HEK293 (cell line): ENCODE results near the gene PARK7.

Source experiments
- CTCF ChIA-PET: fragments of 350-600 bp; formaldehyde crosslinking; extraction: SDS; loops from one replicate; lab custom pipeline; 2021; ENCODE audit warnings: antibody characterized with exemption; lab: Yijun Ruan, JAX
- POLR2A ChIA-PET: fragments of 300-600 bp; formaldehyde crosslinking; extraction: SDS; loops from one replicate; lab custom pipeline; 2020; ENCODE audit warnings: antibody characterized with exemption, inconsistent platforms; lab: Yijun Ruan, JAX
- H3K27ac ChIP-seq: fragments of 200-500 bp; sonication (Bioruptor generic); 2 replicates; pipeline ENCODE4 v1.5.1; 2014; ENCODE audit warnings: low read depth, low read length, control low read depth, inconsistent platforms; ENCODE audit errors: extremely low read depth
- H3K36me3 ChIP-seq, 2 experiments: fragments of 200-500 bp in 1 of 2; sonication (Bioruptor generic) in 1 of 2; 1 replicate in 1 of 2; 2 replicates in 1 of 2; pipeline ENCODE4 v1.5.1; 2014 to 2017; ENCODE audit warnings: inconsistent platforms in 2 of 2, low read length in 2 of 2; ENCODE audit not compliant: control insufficient read depth in 2 of 2, insufficient read depth in 1 of 2
- H3K4me1 ChIP-seq: fragments of 200-500 bp; sonication (Bioruptor generic); 2 replicates; pipeline ENCODE4 v1.5.1; 2014; ENCODE audit warnings: mild to moderate bottlenecking, low read length, inconsistent platforms; ENCODE audit not compliant: control insufficient read depth, insufficient read depth
- H3K4me3 ChIP-seq: 2 replicates; pipeline ENCODE4 v1.5.1; 2011; ENCODE audit warnings: low read depth, mild to moderate bottlenecking, control low read depth, low read length, moderate library complexity
- H3K9me3 ChIP-seq: fragments of 200-500 bp; sonication (Bioruptor generic); 2 replicates; pipeline ENCODE4 v1.5.1; 2014; ENCODE audit warnings: low read depth, low read length, inconsistent platforms; ENCODE audit not compliant: control insufficient read depth, insufficient read depth
- GLIS1 ChIP-seq: fragments of 450-650 bp; formaldehyde crosslinking; IDR thresholded peaks from 2 replicates; pipeline ENCODE4 v1.5.1; 2016; ENCODE audit warnings: missing biosample characterization, missing genetic modification characterization
- HOXC10 ChIP-seq: sonication (generic); formaldehyde crosslinking; IDR thresholded peaks from 2 replicates; pipeline ENCODE4 v1.8.1; 2023; ENCODE audit warnings: mild to moderate bottlenecking, missing genetic modification reagents
- KLF9 ChIP-seq: fragments of 450-650 bp; formaldehyde crosslinking; IDR thresholded peaks from 2 replicates; pipeline ENCODE4 v1.5.1; 2016; ENCODE audit warnings: missing biosample characterization, missing genetic modification characterization, low read depth
- OSR2 ChIP-seq: fragments of 450-650 bp; formaldehyde crosslinking; IDR thresholded peaks from 2 replicates; pipeline ENCODE4 v1.5.1; 2016; ENCODE audit warnings: missing biosample characterization, missing genetic modification characterization
- REPIN1 ChIP-seq: fragments of 450-650 bp; formaldehyde crosslinking; IDR thresholded peaks from 2 replicates; pipeline ENCODE4 v1.5.1; 2017; ENCODE audit warnings: missing biosample characterization, missing genetic modification characterization, low read depth
- TCF7L2 ChIP-seq: IDR thresholded peaks from 2 replicates; pipeline ENCODE4 v1.6.1; 2011; ENCODE audit warnings: low read depth, mild to moderate bottlenecking, inconsistent platforms, low read length, moderate library complexity, borderline replicate concordance
- TRIM28 ChIP-seq: IDR thresholded peaks from 2 replicates; pipeline ENCODE4 v1.6.1; 2011; ENCODE audit warnings: low read length, control low read depth, borderline replicate concordance
- ZBTB20 ChIP-seq: fragments of 450-650 bp; formaldehyde crosslinking; IDR thresholded peaks from 2 replicates; pipeline ENCODE4 v1.5.1; 2016; ENCODE audit warnings: missing biosample characterization, missing genetic modification characterization
- ZBTB48 ChIP-seq: fragments of 450-650 bp; formaldehyde crosslinking; IDR thresholded peaks from 2 replicates; pipeline ENCODE4 v1.5.1; 2016; ENCODE audit warnings: missing biosample characterization, missing genetic modification characterization
- ZFHX2 ChIP-seq: fragments of 450-650 bp; formaldehyde crosslinking; conservative IDR thresholded peaks from 2 replicates; pipeline ENCODE4 v1.5.1; 2016; ENCODE audit warnings: missing biosample characterization, missing genetic modification characterization
- ZNF157 ChIP-seq: fragments of 450-650 bp; formaldehyde crosslinking; IDR thresholded peaks from 2 replicates; pipeline ENCODE4 v1.5.1; 2016; ENCODE audit warnings: missing biosample characterization, missing genetic modification characterization
- ZNF335 ChIP-seq: fragments of 450-650 bp; formaldehyde crosslinking; conservative IDR thresholded peaks from 2 replicates; pipeline ENCODE4 v1.5.1; 2016; ENCODE audit warnings: missing biosample characterization, missing genetic modification characterization
- ZNF404 ChIP-seq: fragments of 450-650 bp; formaldehyde crosslinking; IDR thresholded peaks from 2 replicates; pipeline ENCODE4 v1.5.1; 2017; ENCODE audit warnings: missing biosample characterization, missing genetic modification characterization
- ZNF626 ChIP-seq: fragments of 450-650 bp; sonication (Bioruptor Pico); formaldehyde crosslinking; IDR thresholded peaks from 2 replicates; pipeline ENCODE4 v1.5.1; 2018; ENCODE audit warnings: missing biosample characterization, missing genetic modification characterization, inconsistent platforms
- ZNF654 ChIP-seq: fragments of 450-650 bp; formaldehyde crosslinking; IDR thresholded peaks from 2 replicates; pipeline ENCODE4 v1.5.1; 2016; ENCODE audit warnings: low read depth, missing biosample characterization, missing genetic modification characterization
- ZNF658 ChIP-seq: fragments of 450-650 bp; formaldehyde crosslinking; IDR thresholded peaks from 2 replicates; pipeline ENCODE4; 2016; ENCODE audit warnings: missing biosample characterization, missing genetic modification characterization
- ZNF664 ChIP-seq: fragments of 450-650 bp; formaldehyde crosslinking; IDR thresholded peaks from 2 replicates; pipeline ENCODE4 v1.5.1; 2016; ENCODE audit warnings: missing biosample characterization, missing genetic modification characterization
- ZNF670 ChIP-seq: fragments of 450-650 bp; formaldehyde crosslinking; IDR thresholded peaks from 2 replicates; pipeline ENCODE4 v1.5.1; 2016; ENCODE audit warnings: missing biosample characterization, missing genetic modification characterization, low read depth
- ZNF677 ChIP-seq: fragments of 450-650 bp; IDR thresholded peaks from 2 replicates; pipeline ENCODE4 v1.5.0; 2018; ENCODE audit warnings: missing biosample characterization, mild to moderate bottlenecking, missing genetic modification characterization, moderate library complexity
- TF ChIP-seq, protein P1 (sequence below): fragments of 450-650 bp; formaldehyde crosslinking; IDR thresholded peaks from 2 replicates; pipeline ENCODE4 v1.5.1; 2017; ENCODE audit warnings: missing biosample characterization, missing genetic modification characterization
- TF ChIP-seq, protein P2 (sequence below): fragments of 450-650 bp; formaldehyde crosslinking; IDR thresholded peaks from 2 replicates; pipeline ENCODE4 v1.5.1; 2016; ENCODE audit warnings: missing biosample characterization, missing genetic modification characterization

The PARK7 gene

DNA sequence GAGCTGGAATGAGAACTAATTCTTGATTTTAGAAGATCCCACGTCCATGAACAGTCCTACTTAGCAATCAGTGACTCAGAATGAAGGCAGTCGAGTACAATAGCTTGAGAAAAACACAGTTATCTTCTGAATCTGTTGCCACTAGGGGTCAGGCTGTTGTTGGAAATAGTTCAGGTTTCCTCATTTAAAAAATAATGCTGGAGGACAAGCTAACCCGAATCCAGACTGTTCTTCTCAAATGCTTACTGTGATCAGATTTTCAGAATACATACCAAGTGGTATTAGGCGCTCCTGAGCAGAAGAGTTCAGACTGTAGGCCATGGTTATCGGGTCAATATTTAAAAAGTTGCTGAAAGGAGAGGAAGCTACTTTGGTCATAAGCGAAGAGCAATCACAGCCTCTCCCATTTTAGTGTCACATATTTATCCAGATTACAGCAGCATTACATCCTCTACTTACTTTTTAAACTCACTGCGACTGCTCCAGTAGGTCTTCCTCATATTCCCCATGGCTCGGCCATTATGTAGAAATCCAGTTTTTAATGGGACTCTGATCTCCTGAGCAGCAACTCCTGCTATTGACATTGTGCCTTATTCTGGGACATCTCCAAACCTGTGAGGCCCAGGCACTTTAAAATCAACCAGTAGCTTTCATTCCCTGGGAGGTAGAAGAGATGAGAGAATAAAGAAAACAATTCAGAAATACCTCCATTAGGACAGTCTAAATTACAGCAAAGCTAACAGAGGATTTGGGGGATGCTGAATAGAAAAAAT lies 53.7 kb downstream of the PARK7 start (continued):
- TF ChIP-seq ZNF664 (peak; percentile 69; the same call in 1 of the 2 replicates), ZBTB20 (tag by site-specific recombination) (no peak), ZNF677 (tag by site-specific recombination) (peak; percentile 84), ZNF654 (peak; percentile 70), ZFHX2 (tag by site-specific recombination) (no peak), TRIM28 (peak; percentile 69; the same call in 1 of the 2 replicates)
- TF ChIP-seq, protein P1, sequence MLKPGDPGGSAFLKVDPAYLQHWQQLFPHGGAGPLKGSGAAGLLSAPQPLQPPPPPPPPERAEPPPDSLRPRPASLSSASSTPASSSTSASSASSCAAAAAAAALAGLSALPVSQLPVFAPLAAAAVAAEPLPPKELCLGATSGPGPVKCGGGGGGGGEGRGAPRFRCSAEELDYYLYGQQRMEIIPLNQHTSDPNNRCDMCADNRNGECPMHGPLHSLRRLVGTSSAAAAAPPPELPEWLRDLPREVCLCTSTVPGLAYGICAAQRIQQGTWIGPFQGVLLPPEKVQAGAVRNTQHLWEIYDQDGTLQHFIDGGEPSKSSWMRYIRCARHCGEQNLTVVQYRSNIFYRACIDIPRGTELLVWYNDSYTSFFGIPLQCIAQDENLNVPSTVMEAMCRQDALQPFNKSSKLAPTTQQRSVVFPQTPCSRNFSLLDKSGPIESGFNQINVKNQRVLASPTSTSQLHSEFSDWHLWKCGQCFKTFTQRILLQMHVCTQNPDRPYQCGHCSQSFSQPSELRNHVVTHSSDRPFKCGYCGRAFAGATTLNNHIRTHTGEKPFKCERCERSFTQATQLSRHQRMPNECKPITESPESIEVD (tag by site-specific recombination) = peak; percentile 31; the same call in 1 of the 2 replicates
- TF ChIP-seq, protein P2, sequence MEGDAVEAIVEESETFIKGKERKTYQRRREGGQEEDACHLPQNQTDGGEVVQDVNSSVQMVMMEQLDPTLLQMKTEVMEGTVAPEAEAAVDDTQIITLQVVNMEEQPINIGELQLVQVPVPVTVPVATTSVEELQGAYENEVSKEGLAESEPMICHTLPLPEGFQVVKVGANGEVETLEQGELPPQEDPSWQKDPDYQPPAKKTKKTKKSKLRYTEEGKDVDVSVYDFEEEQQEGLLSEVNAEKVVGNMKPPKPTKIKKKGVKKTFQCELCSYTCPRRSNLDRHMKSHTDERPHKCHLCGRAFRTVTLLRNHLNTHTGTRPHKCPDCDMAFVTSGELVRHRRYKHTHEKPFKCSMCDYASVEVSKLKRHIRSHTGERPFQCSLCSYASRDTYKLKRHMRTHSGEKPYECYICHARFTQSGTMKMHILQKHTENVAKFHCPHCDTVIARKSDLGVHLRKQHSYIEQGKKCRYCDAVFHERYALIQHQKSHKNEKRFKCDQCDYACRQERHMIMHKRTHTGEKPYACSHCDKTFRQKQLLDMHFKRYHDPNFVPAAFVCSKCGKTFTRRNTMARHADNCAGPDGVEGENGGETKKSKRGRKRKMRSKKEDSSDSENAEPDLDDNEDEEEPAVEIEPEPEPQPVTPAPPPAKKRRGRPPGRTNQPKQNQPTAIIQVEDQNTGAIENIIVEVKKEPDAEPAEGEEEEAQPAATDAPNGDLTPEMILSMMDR = peak; percentile 42; the same call in 1 of the 2 replicates

DNA sequence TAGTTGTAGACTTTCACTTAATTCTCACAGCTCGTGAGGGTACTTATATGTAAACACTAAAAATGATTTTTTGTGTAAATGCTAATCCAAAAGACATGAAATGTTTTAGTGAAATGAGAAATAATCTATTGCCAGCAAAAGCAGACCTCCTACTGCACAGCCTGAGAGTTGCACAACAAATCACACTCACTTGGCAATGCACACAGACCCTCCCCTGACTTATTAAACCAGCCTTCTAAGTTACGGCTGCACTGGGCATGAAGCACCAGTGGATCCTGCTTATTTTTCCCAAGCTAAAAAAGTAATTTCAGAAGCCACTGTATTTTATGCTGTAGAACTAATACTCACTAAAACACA lies 54.3 kb downstream of the PARK7 start:
- Histone ChIP-seq H3K4me3 (no peak overlapping the region), H3K4me1 (peaks cover 48% of the 10 kb centered on the region), H3K9me3 (no peaks in the 10 kb centered on the region), H3K36me3 (peaks cover 0 to 38% of the 10 kb centered on the region in 2 experiments; a peak in 2 of 3 replicates), H3K27ac (no peak overlapping the region)
- ChIA-PET POLR2A (interaction anchor here (0.8 to 1.4 kb wide), 3 partner anchors 15 to 863 kb away, joined by 3 read pairs; partner anchors contain the start of genes ENO1 and PARK7), CTCF (interaction anchor here (0.6 to 10.6 kb wide), 34 partner anchors 9 to 833 kb away, joined by 3 to 169 read pairs (median 5); partner anchors contain the start of gene ERRFI1)
- TF ChIP-seq, protein P1 (tag by site-specific recombination) = peak; percentile 49
- peak; percentile 76 for TF ChIP-seq GLIS1 (tag by site-specific recombination)
- no peak for TF ChIP-seq KLF9 (tag by site-specific recombination)

- H3K27ac ChIP-seq = no peak overlapping the region
- ChIA-PET POLR2A (interaction anchor here (0.6 to 2.0 kb wide), 5 partner anchors 11 to 862 kb away, joined by 3 to 14 read pairs (median 3); partner anchors contain the start of genes ENO1, ERRFI1 and PARK7), CTCF (interaction anchor here (0.6 to 10.6 kb wide), 26 partner anchors 8 to 893 kb away, joined by 3 to 169 read pairs (median 4); partner anchors contain the start of gene ERRFI1)
- no peak overlapping the region for H3K4me3 ChIP-seq
- H3K36me3 ChIP-seq = peaks cover 0 to 32% of the 10 kb centered on the region in 2 experiments; a peak in 2 of 3 replicates
- no peak for TF ChIP-seq HOXC10 (CRISPR knock-in tag)
- no peak for TF ChIP-seq ZNF626 (tag by site-specific recombination)
- peak; percentile 69 for TF ChIP-seq ZBTB48 (tag by site-specific recombination)
- no peak for TF ChIP-seq ZNF677 (tag by site-specific recombination)
- TF ChIP-seq TRIM28 = no peak
- no peak for TF ChIP-seq ZNF335 (tag by site-specific recombination)
- no peak for TF ChIP-seq TCF7L2
- no peak for TF ChIP-seq ZNF404
- TF ChIP-seq, protein P2 = 0 out of 2 replicates have a peak, but pooled peaks have one; percentile 10
- no peak for TF ChIP-seq REPIN1
- no peak for TF ChIP-seq ZNF157
- no peak for TF ChIP-seq OSR2 (tag by site-specific recombination)
- no peak for TF ChIP-seq ZNF658
- TF ChIP-seq ZNF670 (tag by site-specific recombination) = no peak
- H3K9me3 ChIP-seq = no peaks in the 10 kb centered on the region
- peaks cover 50% of the 10 kb centered on the region for H3K4me1 ChIP-seq
Measured at GRCh38 chr1:8016210-8016894, 54.8 kb downstream of the PARK7 start.
